DOHH2 (cell line): ENCODE data around the gene CDK18.

ENCODE experiments used
- H3F3A ChIP-seq: fragments of 200-600 bp; sonication (generic), shearing (Covaris generic); 2 replicates; pipeline ENCODE4 v1.6.0; 2016; ENCODE audit warnings: antibody characterized with exemption, mild to moderate bottlenecking; ENCODE audit not compliant: control insufficient read depth, insufficient read depth
- H3K27ac ChIP-seq: fragments of 200-600 bp; sonication (generic); 2 replicates; pipeline ENCODE4 v1.5.1; 2014; ENCODE audit warnings: low read depth, mild to moderate bottlenecking, low read length, moderate library complexity
- H3K27me3 ChIP-seq: fragments of 200-600 bp; sonication (generic); 2 replicates; pipeline ENCODE4 v1.6.1; 2014; ENCODE audit warnings: mild to moderate bottlenecking, low read length, mixed read lengths; ENCODE audit not compliant: control insufficient read depth
- H3K36me3 ChIP-seq: fragments of 200-600 bp; sonication (generic); 2 replicates; pipeline ENCODE4 v1.6.1; 2014; ENCODE audit warnings: mild to moderate bottlenecking, low read length, moderate library complexity, mixed read lengths; ENCODE audit not compliant: control insufficient read depth
- H3K4me1 ChIP-seq: fragments of 200-600 bp; sonication (generic); 2 replicates; pipeline ENCODE4 v1.6.1; 2014; ENCODE audit warnings: mild to moderate bottlenecking, low read length, mixed read lengths; ENCODE audit not compliant: control insufficient read depth
- H3K4me2 ChIP-seq: fragments of 200-600 bp; sonication (generic); 2 replicates; pipeline ENCODE4 v1.6.0; 2014; ENCODE audit warnings: mild to moderate bottlenecking, low read length, moderate library complexity
- H3K4me3 ChIP-seq: fragments of 200-600 bp; sonication (generic); 2 replicates; pipeline ENCODE4 v1.5.1; 2014; ENCODE audit warnings: mild to moderate bottlenecking, low read length, mixed read lengths
- H3K79me2 ChIP-seq: fragments of 200-600 bp; sonication (generic); 2 replicates; pipeline ENCODE4 v1.6.1; 2014; ENCODE audit warnings: mild to moderate bottlenecking, low read length, mixed read lengths; ENCODE audit not compliant: control insufficient read depth
- H3K9me2 ChIP-seq: fragments of 200-600 bp; sonication (generic); replicated peaks from 2 replicates; pipeline ENCODE4 v1.6.1; 2014; ENCODE audit warnings: mild to moderate bottlenecking, low read length, mixed read lengths; ENCODE audit not compliant: control insufficient read depth
- H3K9me3 ChIP-seq: fragments of 200-600 bp; sonication (generic); 2 replicates; pipeline ENCODE4 v1.6.1; 2014; ENCODE audit warnings: antibody characterized with exemption, low read length, mixed read lengths; ENCODE audit not compliant: control insufficient read depth, insufficient read depth
- H4K20me1 ChIP-seq: fragments of 200-600 bp; sonication (generic); 2 replicates; pipeline ENCODE4 v1.6.0; 2014; ENCODE audit warnings: low read depth, mild to moderate bottlenecking, antibody characterized with exemption, low read length, moderate library complexity; ENCODE audit not compliant: control insufficient read depth, insufficient read depth
- EZH2phosphoT487 ChIP-seq: fragments of 200-600 bp; sonication (generic); IDR thresholded peaks from 2 replicates; pipeline ENCODE4 v1.6.1; 2017; ENCODE audit warnings: borderline replicate concordance, mild to moderate bottlenecking, antibody characterized with exemption, low read length, moderate library complexity, mixed read lengths
- TF ChIP-seq, protein P1 (sequence below): fragments of 200-600 bp; sonication (generic); IDR thresholded peaks from one replicate; pipeline ENCODE4 v1.5.1; 2014; ENCODE audit warnings: antibody characterized with exemption, mild to moderate bottlenecking, low read depth, low read length; ENCODE audit not compliant: poor library complexity, severe bottlenecking

CDK18 gene

DNA sequence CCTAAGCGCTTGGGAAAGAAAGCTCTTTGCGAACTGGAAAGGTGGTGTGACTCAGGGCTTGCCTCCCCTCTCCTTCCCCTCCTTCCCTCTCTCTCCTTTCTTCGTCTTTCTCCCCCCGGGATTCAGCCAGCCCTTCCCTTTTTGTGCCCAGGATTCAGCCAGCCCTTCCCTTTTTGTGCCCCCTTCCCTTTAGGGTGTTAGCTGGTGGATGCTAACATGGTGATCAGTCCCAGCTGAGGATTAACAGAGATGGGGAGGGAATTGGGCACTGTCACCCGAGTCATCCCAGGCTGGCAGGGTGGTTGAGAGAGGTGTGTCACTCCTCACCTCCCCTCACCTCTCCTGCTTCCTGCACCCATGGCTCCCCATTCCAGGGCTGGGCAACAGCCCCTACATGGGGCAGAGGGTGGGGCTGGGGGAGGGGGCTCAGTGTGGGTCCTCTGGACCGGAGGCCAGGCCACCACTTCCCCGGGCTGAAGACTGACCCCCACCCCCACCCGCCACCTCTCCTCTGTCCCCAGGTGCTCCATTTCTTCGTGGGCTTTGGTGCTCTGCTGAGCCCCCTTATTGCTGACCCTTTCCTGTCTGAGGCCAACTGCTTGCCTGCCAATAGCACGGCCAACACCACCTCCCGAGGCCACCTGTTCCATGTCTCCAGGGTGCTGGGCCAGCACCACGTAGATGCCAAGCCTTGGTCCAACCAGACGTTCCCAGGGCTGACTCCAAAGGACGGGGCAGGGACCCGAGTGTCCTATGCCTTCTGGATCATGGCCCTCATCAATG lies 75.9 kb downstream of the CDK18 start:
- no peak overlapping the region for H3K4me2 ChIP-seq
- H4K20me1 ChIP-seq = no peaks in the 10 kb centered on the region
- H3K36me3 ChIP-seq = no peaks in the 10 kb centered on the region
- H3K4me1 ChIP-seq = peaks cover 10% of the 10 kb centered on the region
- H3K27me3 ChIP-seq = peaks cover 19% of the 10 kb centered on the region
- H3K27ac ChIP-seq = no peak overlapping the region
- no peak overlapping the region for H3K4me3 ChIP-seq
- no peak for TF ChIP-seq EZH2phosphoT487
- TF ChIP-seq, protein P1, sequence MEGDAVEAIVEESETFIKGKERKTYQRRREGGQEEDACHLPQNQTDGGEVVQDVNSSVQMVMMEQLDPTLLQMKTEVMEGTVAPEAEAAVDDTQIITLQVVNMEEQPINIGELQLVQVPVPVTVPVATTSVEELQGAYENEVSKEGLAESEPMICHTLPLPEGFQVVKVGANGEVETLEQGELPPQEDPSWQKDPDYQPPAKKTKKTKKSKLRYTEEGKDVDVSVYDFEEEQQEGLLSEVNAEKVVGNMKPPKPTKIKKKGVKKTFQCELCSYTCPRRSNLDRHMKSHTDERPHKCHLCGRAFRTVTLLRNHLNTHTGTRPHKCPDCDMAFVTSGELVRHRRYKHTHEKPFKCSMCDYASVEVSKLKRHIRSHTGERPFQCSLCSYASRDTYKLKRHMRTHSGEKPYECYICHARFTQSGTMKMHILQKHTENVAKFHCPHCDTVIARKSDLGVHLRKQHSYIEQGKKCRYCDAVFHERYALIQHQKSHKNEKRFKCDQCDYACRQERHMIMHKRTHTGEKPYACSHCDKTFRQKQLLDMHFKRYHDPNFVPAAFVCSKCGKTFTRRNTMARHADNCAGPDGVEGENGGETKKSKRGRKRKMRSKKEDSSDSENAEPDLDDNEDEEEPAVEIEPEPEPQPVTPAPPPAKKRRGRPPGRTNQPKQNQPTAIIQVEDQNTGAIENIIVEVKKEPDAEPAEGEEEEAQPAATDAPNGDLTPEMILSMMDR = no peak
- no peaks in the 10 kb centered on the region for H3K9me3 ChIP-seq
- H3K9me2 ChIP-seq = no peaks in the 10 kb centered on the region
- no peaks in the 10 kb centered on the region for H3K79me2 ChIP-seq
- no peaks in the 10 kb centered on the region for H3F3A ChIP-seq

DNA sequence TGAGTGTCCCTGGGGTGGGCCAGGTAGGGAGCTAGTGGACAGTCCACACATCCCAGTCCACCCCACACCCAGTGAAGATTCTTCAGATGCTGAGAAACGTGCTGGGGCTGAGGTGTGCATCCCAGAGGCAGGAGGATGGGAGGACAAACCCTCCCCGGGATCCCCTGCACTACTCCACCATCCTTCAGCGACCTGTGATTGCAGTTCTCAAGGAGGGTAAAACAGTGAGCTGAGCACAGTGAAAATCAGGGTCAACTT lies 76.4 kb downstream of the CDK18 start:
- TF ChIP-seq, protein P1 = no peak
- TF ChIP-seq EZH2phosphoT487 = no peak
- H3K79me2 ChIP-seq = no peaks in the 10 kb centered on the region
- no peaks in the 10 kb centered on the region for H3K9me3 ChIP-seq
- no peaks in the 10 kb centered on the region for H3K9me2 ChIP-seq
- H3K27me3 ChIP-seq = peaks cover 17% of the 10 kb centered on the region
- no peak overlapping the region for H3K27ac ChIP-seq
- H3K36me3 ChIP-seq = no peaks in the 10 kb centered on the region
- no peak overlapping the region for H3K4me3 ChIP-seq
- H4K20me1 ChIP-seq = no peaks in the 10 kb centered on the region
- no peaks in the 10 kb centered on the region for H3F3A ChIP-seq
- peaks cover 10% of the 10 kb centered on the region for H3K4me1 ChIP-seq
- H3K4me2 ChIP-seq = no peak overlapping the region

GRCh38 chr1:205581321-205581980 lies 77.0 kb downstream of the CDK18 start:
- no peak overlapping the region for H3K4me2 ChIP-seq

More at GRCh38 chr1:205581321-205581980, 77.0 kb downstream of the CDK18 start:
- H3K27ac ChIP-seq = no peak overlapping the region
- H3K9me3 ChIP-seq = no peaks in the 10 kb centered on the region
- no peaks in the 10 kb centered on the region for H3K36me3 ChIP-seq
- H3K4me1 ChIP-seq = peaks cover 10% of the 10 kb centered on the region
- H3F3A ChIP-seq = no peaks in the 10 kb centered on the region
- TF ChIP-seq, protein P1 = no peak
- no peak for TF ChIP-seq EZH2phosphoT487
- no peaks in the 10 kb centered on the region for H3K9me2 ChIP-seq
- H4K20me1 ChIP-seq = no peaks in the 10 kb centered on the region
- H3K27me3 ChIP-seq = peaks cover 15% of the 10 kb centered on the region
- H3K79me2 ChIP-seq = no peaks in the 10 kb centered on the region
- H3K4me3 ChIP-seq = no peak overlapping the region
